ENCODE measurements around the gene MYL10. TPM values are rescaled to one million over a fixed set of nuclear protein-coding genes. Genes with fewer than 3 reads are reported as not detected.

MYL10 gene
- total RNA-seq (2014; rRNA removed; shearing (Covaris generic)): not detected in 2 replicates
- polyA plus RNA-seq (2016; fragmentation: Nextera tagmentation; extraction: Ambion mirVana): 0.75 and 1.3 TPM in 2 replicates
- long read RNA-seq: 0 reads

GRCh38 chr7:101629171-101629570 lies at the start of gene MYL10:
Gene MYL10, minus strand, starts transcription at chr7:101629296. Its CDS starts 178 bp downstream, at chr7:101629118.
- Mint-ChIP-seq H3K4me3 (no peak within 1 kb of the TSS), H3K27me3 (ENCODE audit: insufficient read depth, low read depth, poor library complexity) (peaks cover 5% of the 10 kb centered on the region), H3K4me1 (peaks cover 21% of the 10 kb centered on the region), H3K27ac (no peak within 1 kb of the TSS), H3K9me3 (peaks cover 12% of the 10 kb centered on the region), H3K36me3 (ENCODE audit: low read depth) (no peaks in the 10 kb centered on the region)
- no peaks in the 10 kb centered on the region for H4K20me1 ChIP-seq (replicated peaks; ENCODE audit: insufficient read depth)
- no peaks in the 10 kb centered on the region for H3K79me2 ChIP-seq (replicated peaks; ENCODE audit: insufficient read depth)
- H3F3A ChIP-seq (replicated peaks; ENCODE audit: low read depth): no peaks in the 10 kb centered on the region
- H3K4me1 ChIP-seq (ENCODE audit: insufficient read depth): peaks cover 14% of the 10 kb centered on the region; the same call in 1 of the 2 replicates
- H3K36me3 ChIP-seq (ENCODE audit: insufficient read depth): no peaks in the 10 kb centered on the region
- no peak within 1 kb of the TSS for H3K27ac ChIP-seq (ENCODE audit: low read depth)
- H2AFZ ChIP-seq: no peak within 1 kb of the TSS
- H3K4me2 ChIP-seq: no peak within 1 kb of the TSS
- H3K4me3 ChIP-seq: no peak within 1 kb of the TSS
- no peaks in the 10 kb centered on the region for H3K27me3 ChIP-seq (ENCODE audit: insufficient read depth)
- no peak for DNase-seq (ENCODE audit: low spot score)
- no peak for ATAC-seq
- H3K9me2 ChIP-seq (ENCODE audit: insufficient read depth): no peaks in the 10 kb centered on the region
- TF ChIP-seq STAT1 (IDR thresholded peaks at IDR 0.05; ENCODE audit: unreplicated experiment): no peak
- TF ChIP-seq, protein P1, sequence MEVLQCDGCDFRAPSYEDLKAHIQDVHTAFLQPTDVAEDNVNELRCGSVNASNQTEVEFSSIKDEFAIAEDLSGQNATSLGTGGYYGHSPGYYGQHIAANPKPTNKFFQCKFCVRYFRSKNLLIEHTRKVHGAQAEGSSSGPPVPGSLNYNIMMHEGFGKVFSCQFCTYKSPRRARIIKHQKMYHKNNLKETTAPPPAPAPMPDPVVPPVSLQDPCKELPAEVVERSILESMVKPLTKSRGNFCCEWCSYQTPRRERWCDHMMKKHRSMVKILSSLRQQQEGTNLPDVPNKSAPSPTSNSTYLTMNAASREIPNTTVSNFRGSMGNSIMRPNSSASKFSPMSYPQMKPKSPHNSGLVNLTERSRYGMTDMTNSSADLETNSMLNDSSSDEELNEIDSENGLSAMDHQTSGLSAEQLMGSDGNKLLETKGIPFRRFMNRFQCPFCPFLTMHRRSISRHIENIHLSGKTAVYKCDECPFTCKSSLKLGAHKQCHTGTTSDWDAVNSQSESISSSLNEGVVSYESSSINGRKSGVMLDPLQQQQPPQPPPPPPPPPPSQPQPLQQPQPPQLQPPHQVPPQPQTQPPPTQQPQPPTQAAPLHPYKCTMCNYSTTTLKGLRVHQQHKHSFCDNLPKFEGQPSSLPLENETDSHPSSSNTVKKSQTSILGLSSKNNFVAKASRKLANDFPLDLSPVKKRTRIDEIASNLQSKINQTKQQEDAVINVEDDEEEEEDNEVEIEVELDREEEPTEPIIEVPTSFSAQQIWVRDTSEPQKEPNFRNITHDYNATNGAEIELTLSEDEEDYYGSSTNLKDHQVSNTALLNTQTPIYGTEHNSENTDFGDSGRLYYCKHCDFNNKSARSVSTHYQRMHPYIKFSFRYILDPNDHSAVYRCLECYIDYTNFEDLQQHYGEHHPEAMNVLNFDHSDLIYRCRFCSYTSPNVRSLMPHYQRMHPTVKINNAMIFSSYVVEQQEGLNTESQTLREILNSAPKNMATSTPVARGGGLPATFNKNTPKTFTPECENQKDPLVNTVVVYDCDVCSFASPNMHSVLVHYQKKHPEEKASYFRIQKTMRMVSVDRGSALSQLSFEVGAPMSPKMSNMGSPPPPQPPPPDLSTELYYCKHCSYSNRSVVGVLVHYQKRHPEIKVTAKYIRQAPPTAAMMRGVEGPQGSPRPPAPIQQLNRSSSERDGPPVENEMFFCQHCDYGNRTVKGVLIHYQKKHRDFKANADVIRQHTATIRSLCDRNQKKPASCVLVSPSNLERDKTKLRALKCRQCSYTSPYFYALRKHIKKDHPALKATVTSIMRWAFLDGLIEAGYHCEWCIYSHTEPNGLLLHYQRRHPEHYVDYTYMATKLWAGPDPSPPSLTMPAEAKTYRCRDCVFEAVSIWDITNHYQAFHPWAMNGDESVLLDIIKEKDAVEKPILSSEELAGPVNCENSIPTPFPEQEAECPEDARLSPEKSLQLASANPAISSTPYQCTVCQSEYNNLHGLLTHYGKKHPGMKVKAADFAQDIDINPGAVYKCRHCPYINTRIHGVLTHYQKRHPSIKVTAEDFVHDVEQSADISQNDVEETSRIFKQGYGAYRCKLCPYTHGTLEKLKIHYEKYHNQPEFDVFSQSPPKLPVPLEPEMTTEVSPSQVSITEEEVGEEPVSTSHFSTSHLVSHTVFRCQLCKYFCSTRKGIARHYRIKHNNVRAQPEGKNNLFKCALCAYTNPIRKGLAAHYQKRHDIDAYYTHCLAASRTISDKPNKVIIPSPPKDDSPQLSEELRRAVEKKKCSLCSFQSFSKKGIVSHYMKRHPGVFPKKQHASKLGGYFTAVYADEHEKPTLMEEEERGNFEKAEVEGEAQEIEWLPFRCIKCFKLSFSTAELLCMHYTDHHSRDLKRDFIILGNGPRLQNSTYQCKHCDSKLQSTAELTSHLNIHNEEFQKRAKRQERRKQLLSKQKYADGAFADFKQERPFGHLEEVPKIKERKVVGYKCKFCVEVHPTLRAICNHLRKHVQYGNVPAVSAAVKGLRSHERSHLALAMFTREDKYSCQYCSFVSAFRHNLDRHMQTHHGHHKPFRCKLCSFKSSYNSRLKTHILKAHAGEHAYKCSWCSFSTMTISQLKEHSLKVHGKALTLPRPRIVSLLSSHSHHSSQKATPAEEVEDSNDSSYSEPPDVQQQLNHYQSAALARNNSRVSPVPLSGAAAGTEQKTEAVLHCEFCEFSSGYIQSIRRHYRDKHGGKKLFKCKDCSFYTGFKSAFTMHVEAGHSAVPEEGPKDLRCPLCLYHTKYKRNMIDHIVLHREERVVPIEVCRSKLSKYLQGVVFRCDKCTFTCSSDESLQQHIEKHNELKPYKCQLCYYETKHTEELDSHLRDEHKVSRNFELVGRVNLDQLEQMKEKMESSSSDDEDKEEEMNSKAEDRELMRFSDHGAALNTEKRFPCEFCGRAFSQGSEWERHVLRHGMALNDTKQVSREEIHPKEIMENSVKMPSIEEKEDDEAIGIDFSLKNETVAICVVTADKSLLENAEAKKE (CRISPR knock-in tag; IDR thresholded peaks at IDR 0.05): no peak
- TF ChIP-seq, protein P2, sequence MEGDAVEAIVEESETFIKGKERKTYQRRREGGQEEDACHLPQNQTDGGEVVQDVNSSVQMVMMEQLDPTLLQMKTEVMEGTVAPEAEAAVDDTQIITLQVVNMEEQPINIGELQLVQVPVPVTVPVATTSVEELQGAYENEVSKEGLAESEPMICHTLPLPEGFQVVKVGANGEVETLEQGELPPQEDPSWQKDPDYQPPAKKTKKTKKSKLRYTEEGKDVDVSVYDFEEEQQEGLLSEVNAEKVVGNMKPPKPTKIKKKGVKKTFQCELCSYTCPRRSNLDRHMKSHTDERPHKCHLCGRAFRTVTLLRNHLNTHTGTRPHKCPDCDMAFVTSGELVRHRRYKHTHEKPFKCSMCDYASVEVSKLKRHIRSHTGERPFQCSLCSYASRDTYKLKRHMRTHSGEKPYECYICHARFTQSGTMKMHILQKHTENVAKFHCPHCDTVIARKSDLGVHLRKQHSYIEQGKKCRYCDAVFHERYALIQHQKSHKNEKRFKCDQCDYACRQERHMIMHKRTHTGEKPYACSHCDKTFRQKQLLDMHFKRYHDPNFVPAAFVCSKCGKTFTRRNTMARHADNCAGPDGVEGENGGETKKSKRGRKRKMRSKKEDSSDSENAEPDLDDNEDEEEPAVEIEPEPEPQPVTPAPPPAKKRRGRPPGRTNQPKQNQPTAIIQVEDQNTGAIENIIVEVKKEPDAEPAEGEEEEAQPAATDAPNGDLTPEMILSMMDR (conservative IDR thresholded peaks at IDR 0.05; ENCODE audit: low read depth in 2 of 2): no peak
- TF ChIP-seq POLR2AphosphoS5 (IDR thresholded peaks at IDR 0.05; ENCODE audit: low read depth): no peak
- TF ChIP-seq JUNB (IDR thresholded peaks at IDR 0.05; ENCODE audit: unreplicated experiment): no peak
- TF ChIP-seq, protein P3, sequence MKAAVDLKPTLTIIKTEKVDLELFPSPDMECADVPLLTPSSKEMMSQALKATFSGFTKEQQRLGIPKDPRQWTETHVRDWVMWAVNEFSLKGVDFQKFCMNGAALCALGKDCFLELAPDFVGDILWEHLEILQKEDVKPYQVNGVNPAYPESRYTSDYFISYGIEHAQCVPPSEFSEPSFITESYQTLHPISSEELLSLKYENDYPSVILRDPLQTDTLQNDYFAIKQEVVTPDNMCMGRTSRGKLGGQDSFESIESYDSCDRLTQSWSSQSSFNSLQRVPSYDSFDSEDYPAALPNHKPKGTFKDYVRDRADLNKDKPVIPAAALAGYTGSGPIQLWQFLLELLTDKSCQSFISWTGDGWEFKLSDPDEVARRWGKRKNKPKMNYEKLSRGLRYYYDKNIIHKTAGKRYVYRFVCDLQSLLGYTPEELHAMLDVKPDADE (IDR thresholded peaks at IDR 0.05): no peak

Measured in GM23338 (cell line).